ENCODE results near the gene TSG101. TPM values are rescaled to one million over a fixed set of nuclear protein-coding genes. Genes with fewer than 3 reads are reported as not detected.

The TSG101 gene
- total and polyA plus RNA-seq, 10 of the 15 experiments (the other 5 are each of a cell fraction or from before 2014, with no cell fraction given): 22.3 to 147 (median 84.9) TPM

- TF ChIP-seq E4F1 (IDR thresholded peaks at IDR 0.05; ENCODE audit: borderline replicate concordance, partially characterized antibody) (peak; percentile 74), MYB (IDR thresholded peaks at IDR 0.05; ENCODE audit: borderline replicate concordance, low read depth, low read length) (no peak), DPF2 (IDR thresholded peaks at IDR 0.05) (peak; percentile 77; the same call in 1 of the 2 replicates), MEF2A (IDR thresholded peaks at IDR 0.05; ENCODE audit: insufficient read depth, low read depth, low read length) (0 out of 2 replicates have a peak, but pooled peaks have one; percentile 59), TCF3 (IDR thresholded peaks at IDR 0.05; ENCODE audit: borderline replicate concordance, insufficient read depth, low read depth, low read length) (no peak), IKZF1 (conservative IDR thresholded peaks at IDR 0.05) (peak; percentile 91), MXI1 (IDR thresholded peaks at IDR 0.05; ENCODE audit: low read depth, low read length) (no peak; the same call in 1 of the 2 replicates), FOXK2 (IDR thresholded peaks at IDR 0.05) (no peak), E2F4 (IDR thresholded peaks at IDR 0.05; ENCODE audit: low read depth, low read length) (no peak), POLR2A (IDR thresholded peaks at IDR 0.05; ENCODE audit: low read depth, low read length) (peak; percentile 98), NFXL1 (IDR thresholded peaks at IDR 0.05; ENCODE audit: borderline replicate concordance) (no peak), NR2F1 (conservative IDR thresholded peaks at IDR 0.05) (peak; percentile 64), ATF3 (IDR thresholded peaks at IDR 0.05; ENCODE audit: borderline replicate concordance, extremely low read depth, low read depth, low read length) (no peak), CHD2 (IDR thresholded peaks at IDR 0.05; ENCODE audit: borderline replicate concordance, low read depth, low read length) (no peak), HDGF (IDR thresholded peaks at IDR 0.05) (no peak; the same call in 1 of the 2 replicates), EGR1 (IDR thresholded peaks at IDR 0.05; ENCODE audit: borderline replicate concordance in 1 of 2, low read depth in 2 of 2, low read length in 2 of 2) (peak in 1 of 2 experiments; percentile 79; a peak in 2 of 3 replicates), RAD21 (IDR thresholded peaks at IDR 0.05; ENCODE audit: insufficient read depth, low read depth, low read length) (no peak), RELA (IDR thresholded peaks at IDR 0.05; ENCODE audit: borderline replicate concordance, partially characterized antibody) (no peak), ZNF384 (IDR thresholded peaks at IDR 0.05; ENCODE audit: borderline replicate concordance, low read depth, low read length) (no peak), SREBF1 (IDR thresholded peaks at IDR 0.05; ENCODE audit: low read length) (no peak), KDM1A (IDR thresholded peaks at IDR 0.05; ENCODE audit: borderline replicate concordance) (no peak), MYC (IDR thresholded peaks at IDR 0.05; ENCODE audit: insufficient read depth, insufficient read length, insufficient replicate concordance, low read length, severe bottlenecking) (no peak), SMAD1 (IDR thresholded peaks at IDR 0.05; ENCODE audit: low read depth, partially characterized antibody) (peak; percentile 73), STAT1 (conservative IDR thresholded peaks at IDR 0.05) (peak; percentile 73; the same call in 1 of the 2 replicates), SUPT20H (IDR thresholded peaks at IDR 0.05; ENCODE audit: borderline replicate concordance, control insufficient read depth, low read depth, low read length) (no peak), LARP7 (IDR thresholded peaks at IDR 0.05) (peak; percentile 66), SP1 (IDR thresholded peaks at IDR 0.05; ENCODE audit: low read depth, low read length) (no peak), BMI1 (IDR thresholded peaks at IDR 0.05; ENCODE audit: borderline replicate concordance) (no peak)
Observed at GRCh38 chr11:18526521-18527296, at the start of gene TSG101 (continued).

Data from GM12878 (cell line).